Trophoblast cell (in vitro differentiated cells and primary cell): Measurements from ENCODE around the gene SLC35F1.
A peak's percentile ranks its signal among the peaks of the same experiment; 100 is the strongest.

Experiments used
- DNase-seq, 2 donors: peaks; one replicate each; pipeline ENCODE4 v3.0.0-alpha.2; 2016
- H2AFZ ChIP-seq: 2 replicates; pipeline ENCODE4 v1.6.1; 2013; ENCODE audit warnings: low read length, moderate library complexity, mild to moderate bottlenecking; ENCODE audit not compliant: insufficient read depth, poor library complexity
- H2AK5ac ChIP-seq: 2 replicates; pipeline ENCODE4 v1.6.1; 2013; ENCODE audit warnings: mild to moderate bottlenecking, low read length
- H2BK120ac ChIP-seq: 2 replicates; pipeline ENCODE4 v1.6.1; 2013; ENCODE audit warnings: low read length, mild to moderate bottlenecking, moderate library complexity; ENCODE audit not compliant: insufficient read depth, poor library complexity
- H2BK12ac ChIP-seq: 2 replicates; pipeline ENCODE4 v1.6.1; 2013; ENCODE audit warnings: mild to moderate bottlenecking, low read length, moderate library complexity
- H2BK5ac ChIP-seq: 2 replicates; pipeline ENCODE4 v1.6.1; 2013; ENCODE audit warnings: low read length, low read depth, moderate library complexity, mild to moderate bottlenecking; ENCODE audit not compliant: poor library complexity
- H3K14ac ChIP-seq: 2 replicates; pipeline ENCODE4 v1.6.1; 2013; ENCODE audit warnings: mild to moderate bottlenecking, low read length
- H3K18ac ChIP-seq: 2 replicates; pipeline ENCODE4 v1.6.1; 2013; ENCODE audit warnings: mild to moderate bottlenecking, low read length
- H3K23ac ChIP-seq: 2 replicates; pipeline ENCODE4 v1.6.1; 2013; ENCODE audit warnings: low read length
- H3K27ac ChIP-seq: 2 replicates; pipeline ENCODE4 v1.5.1; 2013; ENCODE audit warnings: low read depth, mild to moderate bottlenecking, inconsistent platforms, low read length, moderate library complexity
- H3K27me3 ChIP-seq: 2 replicates; pipeline ENCODE4 v1.6.1; 2013; ENCODE audit warnings: inconsistent platforms, mild to moderate bottlenecking, low read length, moderate library complexity; ENCODE audit not compliant: insufficient read depth
- H3K36me3 ChIP-seq, 2 experiments: 1 replicate in 1 of 2; 2 replicates in 1 of 2; pipeline ENCODE4 v1.6.1; 2013; ENCODE audit warnings: low read length in 2 of 2, mild to moderate bottlenecking in 2 of 2, moderate library complexity in 1 of 2; ENCODE audit not compliant: insufficient read depth in 2 of 2, control insufficient read depth in 1 of 2
- H3K4ac ChIP-seq: 2 replicates; pipeline ENCODE4 v1.6.1; 2013; ENCODE audit warnings: low read depth, mild to moderate bottlenecking, low read length, moderate library complexity
- H3K4me1 ChIP-seq, 2 experiments: 1 replicate in 1 of 2; 2 replicates in 1 of 2; pipeline ENCODE4 v1.6.1; 2013; ENCODE audit warnings: low read length in 2 of 2, mild to moderate bottlenecking in 2 of 2, moderate library complexity in 1 of 2; ENCODE audit not compliant: insufficient read depth in 2 of 2, control insufficient read depth in 1 of 2
- H3K4me2 ChIP-seq: 2 replicates; pipeline ENCODE4 v1.6.1; 2013; ENCODE audit warnings: inconsistent platforms, mild to moderate bottlenecking, low read length, moderate library complexity
- H3K4me3 ChIP-seq: 2 replicates; pipeline ENCODE4 v1.5.1; 2013; ENCODE audit warnings: mild to moderate bottlenecking, low read depth, low read length, inconsistent platforms
- H3K79me1 ChIP-seq: one replicate; pipeline ENCODE4 v1.6.1; 2013; ENCODE audit warnings: low read length
- H3K79me2 ChIP-seq: 2 replicates; pipeline ENCODE4 v1.6.1; 2013; ENCODE audit warnings: low read length, mild to moderate bottlenecking; ENCODE audit not compliant: control insufficient read depth, insufficient read depth, poor library complexity
- H3K9ac ChIP-seq: 2 replicates; pipeline ENCODE4 v1.6.1; 2013; ENCODE audit warnings: mild to moderate bottlenecking, low read length
- H3K9me3 ChIP-seq: 2 replicates; pipeline ENCODE4 v1.6.1; 2013; ENCODE audit warnings: low read depth, mild to moderate bottlenecking, control low read depth, inconsistent platforms, low read length; ENCODE audit not compliant: insufficient read depth
- H4K12ac ChIP-seq: 2 replicates; pipeline ENCODE4 v1.6.1; 2013; ENCODE audit warnings: low read depth, mild to moderate bottlenecking, low read length, moderate library complexity
- H4K8ac ChIP-seq: 2 replicates; pipeline ENCODE4 v1.6.1; 2013; ENCODE audit warnings: low read depth, mild to moderate bottlenecking, low read length, moderate library complexity
- H4K91ac ChIP-seq: one replicate; pipeline ENCODE4 v1.6.1; 2013; ENCODE audit warnings: low read depth, mild to moderate bottlenecking, low read length, moderate library complexity
- WGBS: extraction: QIAGEN DNeasy Blood & Tissue Kit; methylation state at CpG from one replicate; pipeline ENCODE4 v1.1.7; 2013; ENCODE audit warnings: missing lambda C conversion rate; ENCODE audit not compliant: insufficient read length, insufficient coverage; ENCODE audit errors: extremely low coverage; 5-methylcytosine and 5-hydroxymethylcytosine counted together

Gene SLC35F1

GRCh38 chr6:118295336-118295735, 388.3 kb downstream of the SLC35F1 start:
- Histone ChIP-seq H4K8ac (no peak overlapping the region), H3K4me3 (no peak overlapping the region), H2BK120ac (no peak overlapping the region), H3K4me1 (no peaks in the 10 kb centered on the region), H3K14ac (no peak overlapping the region), H3K4ac (no peak overlapping the region), H2AFZ (no peak overlapping the region), H4K12ac (no peak overlapping the region), H3K9me3 (no peaks in the 10 kb centered on the region), H3K4me2 (no peak overlapping the region), H2BK5ac (no peak overlapping the region), H3K27me3 (no peaks in the 10 kb centered on the region), H3K27ac (no peak overlapping the region), H3K79me1 (no peaks in the 10 kb centered on the region), H4K91ac (no peak overlapping the region), H3K79me2 (no peaks in the 10 kb centered on the region), H3K9ac (no peak overlapping the region), H3K23ac (no peak overlapping the region), H2AK5ac (no peak overlapping the region), H3K36me3 (no peaks in the 10 kb centered on the region), H3K18ac (no peak overlapping the region), H2BK12ac (no peak overlapping the region)
- DNase-seq: no peak

DNA sequence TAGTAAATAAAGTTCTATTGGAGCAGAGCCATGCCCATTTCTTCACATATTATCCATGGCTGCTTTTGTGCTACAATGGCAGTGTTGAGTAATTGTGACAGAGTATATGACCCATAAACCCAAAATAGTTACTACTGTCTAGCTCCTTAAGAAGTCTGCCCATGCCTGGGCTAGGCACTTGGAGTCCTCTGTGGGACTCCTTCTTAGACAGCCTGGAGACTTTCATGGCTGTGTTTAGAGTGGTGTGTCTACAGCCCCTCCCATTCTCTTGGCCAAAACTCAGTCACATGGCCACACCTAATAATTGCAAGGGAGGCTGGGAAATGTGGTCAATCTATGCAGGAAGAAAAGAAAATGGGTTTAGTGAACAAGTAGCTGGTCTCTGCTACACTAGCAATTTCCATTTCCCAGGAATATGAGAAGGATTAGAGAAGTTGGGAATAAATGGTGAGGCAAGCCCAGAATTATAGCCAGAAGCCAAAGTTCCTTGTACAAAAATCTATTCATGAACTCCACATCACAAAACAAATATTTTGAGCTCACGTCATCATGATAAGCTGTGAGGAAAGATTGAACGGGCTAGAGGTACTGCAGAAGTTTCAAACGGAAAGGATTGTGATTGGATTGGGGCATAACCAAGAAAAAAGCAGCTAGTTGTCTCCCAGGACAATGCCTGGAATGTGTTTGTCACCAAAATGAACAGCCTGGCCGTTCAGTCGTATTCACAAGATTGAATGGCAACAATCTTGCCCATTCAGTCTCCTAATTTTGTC, 389.3 kb downstream of the SLC35F1 start:
- Histone ChIP-seq H3K27me3 (no peaks in the 10 kb centered on the region), H3K4me1 (no peaks in the 10 kb centered on the region), H2BK12ac (no peak overlapping the region), H3K9ac (no peak overlapping the region), H2BK5ac (no peak overlapping the region), H3K79me2 (no peaks in the 10 kb centered on the region), H3K27ac (no peak overlapping the region), H3K4me2 (no peak overlapping the region), H3K79me1 (no peaks in the 10 kb centered on the region), H4K12ac (no peak overlapping the region), H3K23ac (no peak overlapping the region), H3K18ac (no peak overlapping the region), H3K4ac (no peak overlapping the region), H2AK5ac (no peak overlapping the region), H3K14ac (no peak overlapping the region), H4K8ac (no peak overlapping the region), H2BK120ac (no peak overlapping the region), H3K9me3 (no peaks in the 10 kb centered on the region), H3K4me3 (no peak overlapping the region), H2AFZ (no peak overlapping the region), H3K36me3 (no peaks in the 10 kb centered on the region), H4K91ac (no peak overlapping the region)
- peak in 1 of 2 donors; percentile 3 for DNase-seq
- WGBS: no CpG with 5 or more reads among the region's 5 CpGs

DNA sequence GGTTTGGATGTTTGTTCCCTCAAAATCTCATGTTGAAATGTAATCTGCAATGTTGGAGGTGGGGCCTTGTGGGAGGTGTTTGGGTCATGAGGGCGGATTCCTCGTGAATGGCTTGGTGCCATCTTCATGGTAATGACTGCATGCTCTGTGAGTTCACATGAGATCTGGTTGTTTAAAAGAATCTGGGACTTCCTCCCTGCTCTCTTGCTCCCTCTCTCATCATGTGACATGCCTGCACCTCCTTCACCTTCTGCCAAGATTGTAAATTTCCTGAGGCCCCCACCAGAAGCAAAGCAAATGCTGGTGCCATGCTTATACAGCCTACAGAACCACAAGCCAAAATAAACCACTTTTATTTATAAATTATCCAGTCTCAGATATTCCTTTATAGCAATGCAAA, 390.8 kb downstream of the SLC35F1 start:
- Histone ChIP-seq H3K9me3 (no peaks in the 10 kb centered on the region), H3K79me2 (no peaks in the 10 kb centered on the region), H3K4me1 (no peaks in the 10 kb centered on the region), H2BK5ac (no peak overlapping the region), H2AK5ac (no peak overlapping the region), H4K91ac (no peak overlapping the region), H4K12ac (no peak overlapping the region), H3K27me3 (no peaks in the 10 kb centered on the region), H3K14ac (no peak overlapping the region), H3K18ac (no peak overlapping the region), H2BK12ac (no peak overlapping the region), H3K36me3 (no peaks in the 10 kb centered on the region), H3K9ac (no peak overlapping the region), H3K79me1 (no peaks in the 10 kb centered on the region), H3K4me3 (no peak overlapping the region), H3K23ac (no peak overlapping the region), H4K8ac (no peak overlapping the region), H2BK120ac (no peak overlapping the region), H3K4me2 (no peak overlapping the region), H2AFZ (no peak overlapping the region), H3K27ac (no peak overlapping the region), H3K4ac (no peak overlapping the region)
- no CpG with 5 or more reads among the region's 2 CpGs for WGBS
- DNase-seq: no peak

- Histone ChIP-seq H2AK5ac (no peak overlapping the region), H3K79me1 (no peaks in the 10 kb centered on the region), H2BK120ac (no peak overlapping the region), H3K14ac (no peak overlapping the region), H2AFZ (no peak overlapping the region), H3K79me2 (no peaks in the 10 kb centered on the region), H3K9me3 (no peaks in the 10 kb centered on the region), H3K18ac (no peak overlapping the region), H2BK12ac (no peak overlapping the region), H3K4me1 (no peaks in the 10 kb centered on the region), H3K4ac (no peak overlapping the region), H3K9ac (no peak overlapping the region), H3K4me3 (no peak overlapping the region), H4K91ac (no peak overlapping the region), H3K27me3 (no peaks in the 10 kb centered on the region), H2BK5ac (no peak overlapping the region), H3K4me2 (no peak overlapping the region), H4K8ac (no peak overlapping the region), H3K36me3 (no peaks in the 10 kb centered on the region), H4K12ac (no peak overlapping the region), H3K23ac (no peak overlapping the region), H3K27ac (no peak overlapping the region)
- no CpG with 5 or more reads among the region's 8 CpGs for WGBS
- DNase-seq: no peak
These were observed 391.7 kb downstream of the SLC35F1 start for GRCh38 chr6:118298476-118299427.
